Measurements from ENCODE around the gene ATF1. TPM values are rescaled to one million over a fixed set of nuclear protein-coding genes. Genes with fewer than 3 reads are reported as not detected.
"Not testable (repeated sequence)": the region's sequence is repeated elsewhere in the genome, so short reads cannot be mapped to it uniquely, and the experiment has no call there.

ATF1 gene
- total and polyA plus RNA-seq, 12 donors, result 6.7 to 58.3 (median 37.7) TPM

- WGBS, 4 donors, result 96 to 100% (median 100%) methylated on average over 1 of the region's 1 CpG
- Histone ChIP-seq H3K27ac (no peak overlapping the region), H3K4me3 (no peak overlapping the region), H3K27me3 (no peaks in the 10 kb centered on the region), H3K36me3 (replicated peaks in 1 of 2) (no peaks in the 10 kb centered on the region), H3K9me3 (replicated peaks in 1 of 3) (peaks cover 0 to 4% (median 0%) of the 10 kb centered on the region in 3 donors), H3K4me1 (replicated peaks in 1 of 2) (peaks cover 4 to 12% of the 10 kb centered on the region in 2 donors)
- TF ChIP-seq CTCF (IDR thresholded peaks at IDR 0.05), result no peak
- TF ChIP-seq POLR2A (IDR thresholded peaks at IDR 0.05), result no peak
- no peak for DNase-seq
- intact Hi-C loops (cut with DNase I), result loop anchor here in 1 of 2 donors (5.0 kb wide), 1 partner anchor 159 kb away; no protein-coding TSS in a partner anchor
These were observed 64.2 kb downstream of the ATF1 start for GRCh38 chr12:50828121-50828520.

- H3K27me3 ChIP-seq, result no peaks in the 10 kb centered on the region
- intact Hi-C loops (cut with DNase I), result loop anchor here in 1 of 2 donors (5.0 kb wide), 1 partner anchor 158 kb away; no protein-coding TSS in a partner anchor
- DNase-seq, result no peak
- no peak for TF ChIP-seq CTCF (IDR thresholded peaks at IDR 0.05)
- TF ChIP-seq POLR2A (IDR thresholded peaks at IDR 0.05), result no peak
- whole genome bisulfite sequencing, 4 donors, result 67 to 92% (median 83%) methylated on average over 2 of the region's 2 CpGs
- no peak overlapping the region for H3K4me3 ChIP-seq
- peaks cover 4 to 12% of the 10 kb centered on the region in 2 donors for H3K4me1 ChIP-seq (replicated peaks in 1 of 2)
- H3K9me3 ChIP-seq (replicated peaks in 1 of 3), result peaks cover 0 to 12% (median 0%) of the 10 kb centered on the region in 3 donors
- H3K36me3 ChIP-seq (replicated peaks in 1 of 2), result no peaks in the 10 kb centered on the region
- H3K27ac ChIP-seq, result no peak overlapping the region
These were observed 65.0 kb downstream of the ATF1 start for GRCh38 chr12:50828886-50829285.

GRCh38 chr12:50833801-50834200, 69.9 kb downstream of the ATF1 start:
- H3K27ac ChIP-seq; H3K4me1 ChIP-seq (replicated peaks in 1 of 2); H3K36me3 ChIP-seq (replicated peaks in 1 of 2): not testable (repeated sequence)

GRCh38 chr12:50839042-50839441, 75.1 kb downstream of the ATF1 start:
- no peak overlapping the region for H3K4me3 ChIP-seq
- no peaks in the 10 kb centered on the region for H3K27me3 ChIP-seq
- H3K27ac ChIP-seq, result no peak overlapping the region
- no peaks in the 10 kb centered on the region for H3K4me1 ChIP-seq (replicated peaks in 1 of 2)
- H3K9me3 ChIP-seq (replicated peaks in 1 of 3), result no peaks in the 10 kb centered on the region
- intact Hi-C loops (cut with DNase I), result loop anchor here in 1 of 2 donors (10.0 kb wide), 1 partner anchor 506 kb away; the partner anchor contains the start of gene CELA1
- no peak for TF ChIP-seq CTCF (IDR thresholded peaks at IDR 0.05)
- no peak for TF ChIP-seq POLR2A (IDR thresholded peaks at IDR 0.05)
- 83 to 97% (median 87%) methylated on average over 2 of the region's 2 CpGs for WGBS, 4 donors
- no peaks in the 10 kb centered on the region for H3K36me3 ChIP-seq (replicated peaks in 1 of 2)
- DNase-seq, result no peak

More at GRCh38 chr12:50833801-50834200, 69.9 kb downstream of the ATF1 start:
- H3K4me3 ChIP-seq, DNase-seq, H3K27me3 ChIP-seq: not testable (repeated sequence)
- peaks cover 0 to 13% (median 0%) of the 10 kb centered on the region in 3 donors for H3K9me3 ChIP-seq (replicated peaks in 1 of 3)
- intact Hi-C loops (cut with DNase I), result loop anchor here in 1 of 2 donors (10.0 kb wide), 1 partner anchor 511 kb away; the partner anchor contains the start of gene CELA1

All from adrenal gland (tissue), 12 donors.